GM13976 (cell line): ENCODE measurements around the gene GGA3.

Experiments
- DNase-seq: peaks from one replicate; pipeline ENCODE4 v3.0.0; 2012; ENCODE audit warnings: low spot score
- in situ Hi-C: fragments of 300-500 bp; cut with MboI; formaldehyde crosslinking; loops from one replicate; pipeline ENCODE4 v1.12.0; 2022; ENCODE audit warnings: low sequenced_read_pairs, mixed read lengths, inconsistent platforms; ENCODE audit not compliant: unreplicated experiment
- TF ChIP-seq, protein P1 (sequence below): IDR thresholded peaks from 2 replicates; pipeline ENCODE4 v1.5.1; 2012; ENCODE audit warnings: borderline replicate concordance, mild to moderate bottlenecking; ENCODE audit not compliant: insufficient read depth; ENCODE audit errors: extremely low read depth, missing control alignments, control extremely low read depth

GGA3 gene

DNA sequence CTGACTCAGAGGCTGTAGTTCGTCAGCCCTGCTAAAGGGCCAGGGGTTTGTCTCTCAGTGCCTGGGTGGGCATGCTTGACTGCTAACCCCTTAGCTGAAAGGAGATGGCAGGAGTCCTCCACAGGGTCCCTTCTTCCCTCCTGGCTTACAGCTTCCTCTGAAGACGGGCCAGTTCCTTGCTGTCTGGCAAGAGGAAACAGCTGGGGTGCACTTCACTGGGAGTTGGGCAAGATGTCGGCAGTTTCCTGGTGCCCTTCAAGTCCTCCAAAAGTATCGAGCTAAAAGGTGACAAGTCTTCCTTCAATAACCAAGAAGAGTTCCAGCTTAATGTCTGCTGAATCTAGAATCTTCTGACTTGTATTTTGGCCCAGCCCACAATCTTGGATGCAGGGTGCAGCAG is 32.6 kb downstream of the GGA3 start:
- in situ Hi-C loops, result no loop called here
- DNase-seq, result no peak
- TF ChIP-seq, protein P1, sequence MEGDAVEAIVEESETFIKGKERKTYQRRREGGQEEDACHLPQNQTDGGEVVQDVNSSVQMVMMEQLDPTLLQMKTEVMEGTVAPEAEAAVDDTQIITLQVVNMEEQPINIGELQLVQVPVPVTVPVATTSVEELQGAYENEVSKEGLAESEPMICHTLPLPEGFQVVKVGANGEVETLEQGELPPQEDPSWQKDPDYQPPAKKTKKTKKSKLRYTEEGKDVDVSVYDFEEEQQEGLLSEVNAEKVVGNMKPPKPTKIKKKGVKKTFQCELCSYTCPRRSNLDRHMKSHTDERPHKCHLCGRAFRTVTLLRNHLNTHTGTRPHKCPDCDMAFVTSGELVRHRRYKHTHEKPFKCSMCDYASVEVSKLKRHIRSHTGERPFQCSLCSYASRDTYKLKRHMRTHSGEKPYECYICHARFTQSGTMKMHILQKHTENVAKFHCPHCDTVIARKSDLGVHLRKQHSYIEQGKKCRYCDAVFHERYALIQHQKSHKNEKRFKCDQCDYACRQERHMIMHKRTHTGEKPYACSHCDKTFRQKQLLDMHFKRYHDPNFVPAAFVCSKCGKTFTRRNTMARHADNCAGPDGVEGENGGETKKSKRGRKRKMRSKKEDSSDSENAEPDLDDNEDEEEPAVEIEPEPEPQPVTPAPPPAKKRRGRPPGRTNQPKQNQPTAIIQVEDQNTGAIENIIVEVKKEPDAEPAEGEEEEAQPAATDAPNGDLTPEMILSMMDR, result no peak

- in situ Hi-C loops, result no loop called here
- TF ChIP-seq, protein P1, result no peak
- no peak for DNase-seq
Observed at GRCh38 chr17:75228305-75228704, 33.1 kb downstream of the GGA3 start.

DNA sequence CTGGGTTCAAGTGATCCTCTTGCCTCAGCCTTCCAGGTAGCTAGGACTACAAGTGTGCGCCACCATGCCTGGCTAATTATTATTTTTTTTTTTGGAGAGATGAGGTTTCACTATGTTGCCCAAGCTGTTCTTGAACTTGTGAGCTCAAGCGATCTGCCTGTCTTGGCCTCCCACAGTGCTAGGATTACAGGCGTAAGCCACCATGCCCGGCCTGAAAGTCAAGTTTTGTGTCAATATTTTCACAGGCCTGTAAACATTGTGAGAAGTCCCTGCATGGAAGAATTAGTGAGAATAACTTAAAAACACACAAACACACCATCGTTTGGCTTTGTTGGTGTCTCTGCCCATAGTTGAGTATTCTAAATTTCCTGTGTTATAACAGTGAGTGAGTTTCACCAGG is 33.7 kb downstream of the GGA3 start:
- TF ChIP-seq, protein P1, result no peak
- in situ Hi-C loops, result no loop called here
- DNase-seq, result no peak

DNA sequence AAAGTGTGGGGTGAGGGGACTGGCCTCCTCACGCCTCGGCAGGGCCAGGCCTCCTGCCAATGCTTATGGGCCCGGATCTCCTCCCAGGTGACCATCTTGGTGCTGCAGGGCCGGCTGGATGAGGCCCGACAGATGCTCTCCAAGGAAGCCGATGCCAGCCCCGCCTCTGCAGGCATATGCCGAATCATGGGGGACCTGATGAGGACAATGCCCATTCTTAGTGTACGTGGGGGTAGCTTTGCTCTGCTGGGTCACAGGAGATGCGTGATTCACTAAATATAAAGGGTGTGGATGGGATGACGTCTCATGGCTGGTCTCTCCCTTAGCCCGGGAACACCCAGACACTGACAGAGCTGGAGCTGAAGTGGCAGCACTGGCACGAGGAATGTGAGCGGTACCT is 36.4 kb downstream of the GGA3 start:
- DNase-seq, result no peak
- in situ Hi-C loops, result no loop called here
- TF ChIP-seq, protein P1, result no peak

GRCh38 chr17:75219815-75220214 is 41.6 kb downstream of the GGA3 start:
- DNase-seq, result no peak
- TF ChIP-seq, protein P1, result no peak
- in situ Hi-C loops, result no loop called here

DNA sequence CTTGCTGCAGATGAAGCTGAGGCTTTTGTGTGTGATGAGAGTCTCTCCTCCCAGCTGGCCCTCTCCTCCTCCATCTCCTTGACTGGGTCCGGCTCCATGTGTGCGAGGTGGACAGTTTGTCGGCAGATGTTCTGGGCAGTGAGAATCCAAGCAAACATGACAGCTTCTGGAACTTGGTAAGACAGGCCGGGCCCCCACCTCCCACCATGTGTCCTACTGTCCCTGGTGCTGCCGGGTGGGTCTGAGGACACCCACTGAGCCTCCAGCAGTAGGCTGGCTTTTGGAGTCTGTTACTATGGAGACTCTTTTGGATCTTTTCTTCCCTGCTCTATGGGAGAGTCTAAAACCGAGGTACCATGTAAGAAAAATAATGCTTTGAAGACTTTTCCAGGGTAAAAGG is 43.3 kb downstream of the GGA3 start:
- in situ Hi-C loops, result no loop called here
- DNase-seq, result no peak
- TF ChIP-seq, protein P1, result no peak

GRCh38 chr17:75209061-75209460 is 52.3 kb downstream of the GGA3 start:
- no peak for DNase-seq
- TF ChIP-seq, protein P1, result no peak
- in situ Hi-C loops, result no loop called here
